Measurements from ENCODE around the gene PLAC8.
"Not testable (repeated sequence)": the region's sequence is repeated elsewhere in the genome, so short reads cannot be mapped to it uniquely, and the experiment has no call there.

Gene PLAC8

GRCh38 chr4:83048781-83049180, 65.7 kb downstream of the PLAC8 start:
- not testable (repeated sequence) for H3K4me2 ChIP-seq (ENCODE audit: low read length); H2BK5ac ChIP-seq (ENCODE audit: low read length); H3K36me3 ChIP-seq (ENCODE audit: control insufficient read depth, insufficient read depth, low read length)

DNA sequence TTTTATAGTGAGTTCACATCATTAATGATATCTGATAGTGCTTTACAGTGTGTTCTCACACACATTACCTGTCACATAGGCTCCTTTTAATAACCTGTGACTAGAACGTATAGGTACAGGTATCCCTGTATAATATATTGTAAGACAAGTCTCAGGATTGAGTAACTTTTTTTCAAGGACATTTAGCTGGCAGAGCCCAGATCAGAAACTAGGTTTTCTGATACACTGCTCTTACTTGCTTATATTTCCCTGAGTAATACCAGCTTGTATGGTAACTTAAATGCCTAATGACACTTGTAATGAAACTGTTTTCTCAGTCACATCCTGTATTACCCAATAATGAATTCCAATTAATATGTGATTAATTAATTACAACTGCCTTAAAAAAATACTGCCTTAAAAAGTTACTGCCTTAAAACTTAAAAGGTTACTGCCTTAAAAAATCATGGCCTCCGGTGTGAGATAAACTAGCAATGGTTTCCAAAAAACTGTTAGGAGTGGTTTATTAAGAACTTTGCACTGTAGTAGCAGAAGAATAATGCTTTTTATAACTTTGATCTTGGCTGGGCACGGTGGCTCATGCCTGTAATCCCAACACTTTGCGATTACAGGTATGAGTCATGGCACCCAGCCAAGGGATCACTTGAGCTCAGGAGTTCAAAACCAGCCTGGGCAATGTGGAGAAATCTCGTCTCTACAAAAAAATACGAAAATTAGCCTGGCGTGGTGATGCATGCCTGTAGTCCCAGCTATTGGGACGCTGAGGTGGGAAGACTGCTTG, 67.6 kb downstream of the PLAC8 start:
- no peak overlapping the region for H2BK15ac ChIP-seq (replicated peaks; ENCODE audit: low read depth)
- H4K5ac ChIP-seq (ENCODE audit: low read length) = no peak overlapping the region
- H2BK120ac ChIP-seq (ENCODE audit: low read depth, low read length) = no peak overlapping the region
- no CpG with 5 or more reads among the region's 8 CpGs for WGBS (ENCODE audit: extremely low coverage, insufficient coverage, low lambda C conversion rate)
- no peak overlapping the region for H3K9ac ChIP-seq (ENCODE audit: low read length)
- no peak overlapping the region for H3K18ac ChIP-seq (ENCODE audit: low read length)
- DNase-seq = no peak
- no peak overlapping the region for H2BK5ac ChIP-seq (ENCODE audit: low read length)
- no peaks in the 10 kb centered on the region for H3K79me2 ChIP-seq (ENCODE audit: control insufficient read depth, insufficient read depth, low read length)
- no peak overlapping the region for H4K8ac ChIP-seq (ENCODE audit: low read depth, low read length)
- no peak overlapping the region for H3K4ac ChIP-seq (ENCODE audit: low read depth, low read length)
- H3K36me3 ChIP-seq (ENCODE audit: control insufficient read depth, insufficient read depth, low read length) = no peaks in the 10 kb centered on the region
- H3K79me1 ChIP-seq (ENCODE audit: low read length) = peaks cover 2% of the 10 kb centered on the region
- H2AK5ac ChIP-seq (ENCODE audit: low read length) = no peak overlapping the region
- no peak overlapping the region for H3K56ac ChIP-seq (ENCODE audit: low read length)
- no peak overlapping the region for H3K23ac ChIP-seq (ENCODE audit: low read length)
- no peak overlapping the region for H3K27ac ChIP-seq (ENCODE audit: low read depth, low read length)
- H3K4me1 ChIP-seq (ENCODE audit: control insufficient read depth, low read depth, low read length) = no peaks in the 10 kb centered on the region
- H3K4me3 ChIP-seq (ENCODE audit: low read length) = no peak overlapping the region
- H3K27me3 ChIP-seq (ENCODE audit: insufficient read depth, low read length, poor library complexity) = no peaks in the 10 kb centered on the region
- H3K4me2 ChIP-seq (ENCODE audit: low read length) = no peak overlapping the region

More at GRCh38 chr4:83048781-83049180, 65.7 kb downstream of the PLAC8 start:
- not testable (repeated sequence) for H3K79me2 ChIP-seq (ENCODE audit: control insufficient read depth, insufficient read depth, low read length); H2BK120ac ChIP-seq (ENCODE audit: low read depth, low read length); H3K4me1 ChIP-seq (ENCODE audit: control insufficient read depth, low read depth, low read length); H3K79me1 ChIP-seq (ENCODE audit: low read length); H3K9ac ChIP-seq (ENCODE audit: low read length); H4K5ac ChIP-seq (ENCODE audit: low read length); H4K8ac ChIP-seq (ENCODE audit: low read depth, low read length); H3K4ac ChIP-seq (ENCODE audit: low read depth, low read length); H3K27ac ChIP-seq (ENCODE audit: low read depth, low read length); H3K4me3 ChIP-seq (ENCODE audit: low read length); H3K18ac ChIP-seq (ENCODE audit: low read length); H2AK5ac ChIP-seq (ENCODE audit: low read length); H2BK15ac ChIP-seq (replicated peaks; ENCODE audit: low read depth); DNase-seq; H3K23ac ChIP-seq (ENCODE audit: low read length); H3K27me3 ChIP-seq (ENCODE audit: insufficient read depth, low read length, poor library complexity); H3K56ac ChIP-seq (ENCODE audit: low read length)
- WGBS (ENCODE audit: extremely low coverage, insufficient coverage, low lambda C conversion rate) = no CpG with 5 or more reads among the region's 8 CpGs

DNA sequence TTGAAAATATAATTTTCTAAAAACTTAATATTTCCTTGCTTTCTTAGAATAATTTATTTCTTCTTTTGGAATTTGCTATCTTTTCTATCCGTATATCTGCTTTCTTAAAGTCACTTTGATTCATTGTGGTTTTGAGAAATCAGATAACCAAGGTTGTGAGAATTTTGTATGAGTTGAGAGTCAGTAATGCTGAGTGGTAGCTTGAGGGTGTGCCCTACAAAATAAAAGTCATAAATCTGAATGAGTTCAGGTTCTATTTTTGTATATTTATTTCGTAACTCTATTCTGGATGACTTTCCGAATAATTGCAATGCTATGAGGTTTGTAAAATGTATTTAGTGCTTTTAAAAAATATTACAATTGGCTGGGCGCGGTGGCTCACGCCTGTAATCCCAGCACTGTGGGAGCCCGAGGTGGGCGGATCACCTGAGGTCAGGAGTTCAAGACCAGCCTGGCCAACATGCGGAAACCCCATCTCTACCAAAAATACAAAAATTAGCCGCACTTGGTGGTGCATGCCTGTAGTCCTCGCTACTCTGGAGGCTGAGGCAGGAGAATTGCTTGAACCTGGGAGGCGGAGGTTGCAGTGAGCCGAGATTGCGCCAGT, 70.6 kb downstream of the PLAC8 start:
- H3K4ac ChIP-seq (ENCODE audit: low read depth, low read length) = no peak overlapping the region

DNA sequence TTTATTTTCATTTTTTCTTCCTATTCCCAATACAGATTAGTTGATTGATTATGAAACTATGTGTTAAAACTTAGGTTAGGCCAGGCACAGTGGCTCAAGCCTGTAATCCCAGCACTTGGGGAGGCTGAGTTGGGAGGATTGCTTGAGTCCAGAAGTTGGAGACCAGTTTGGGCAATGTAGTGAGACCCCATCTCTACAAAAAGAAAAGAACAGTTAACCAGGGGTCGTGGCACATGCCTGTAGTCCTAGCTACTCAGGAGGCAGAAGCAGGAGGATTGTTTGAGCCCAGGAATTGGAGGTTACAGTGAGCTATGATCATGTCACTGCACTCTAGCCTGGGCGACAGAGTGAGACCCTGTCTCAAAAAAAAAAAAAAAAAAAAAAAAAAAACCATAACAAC, 71.4 kb downstream of the PLAC8 start:
- H2BK15ac ChIP-seq (replicated peaks; ENCODE audit: low read depth); H3K79me1 ChIP-seq (ENCODE audit: low read length); H3K56ac ChIP-seq (ENCODE audit: low read length); DNase-seq; H3K23ac ChIP-seq (ENCODE audit: low read length); H3K9ac ChIP-seq (ENCODE audit: low read length); H3K4me2 ChIP-seq (ENCODE audit: low read length); H3K36me3 ChIP-seq (ENCODE audit: control insufficient read depth, insufficient read depth, low read length); H4K8ac ChIP-seq (ENCODE audit: low read depth, low read length); H3K4me3 ChIP-seq (ENCODE audit: low read length); H2AK5ac ChIP-seq (ENCODE audit: low read length); H3K18ac ChIP-seq (ENCODE audit: low read length); H3K4ac ChIP-seq (ENCODE audit: low read depth, low read length); H4K5ac ChIP-seq (ENCODE audit: low read length); H3K27me3 ChIP-seq (ENCODE audit: insufficient read depth, low read length, poor library complexity); H3K79me2 ChIP-seq (ENCODE audit: control insufficient read depth, insufficient read depth, low read length); H3K27ac ChIP-seq (ENCODE audit: low read depth, low read length); H2BK120ac ChIP-seq (ENCODE audit: low read depth, low read length); H2BK5ac ChIP-seq (ENCODE audit: low read length); H3K4me1 ChIP-seq (ENCODE audit: control insufficient read depth, low read depth, low read length): not testable (repeated sequence)
- no CpG with 5 or more reads among the region's 2 CpGs for WGBS (ENCODE audit: extremely low coverage, insufficient coverage, low lambda C conversion rate)

More for the DNA sequence above, 70.6 kb downstream of the PLAC8 start:
- no peak overlapping the region for H2BK120ac ChIP-seq (ENCODE audit: low read depth, low read length)
- H3K56ac ChIP-seq (ENCODE audit: low read length) = no peak overlapping the region
- no peak overlapping the region for H2BK5ac ChIP-seq (ENCODE audit: low read length)
- H3K4me1 ChIP-seq (ENCODE audit: control insufficient read depth, low read depth, low read length) = no peaks in the 10 kb centered on the region
- H2AK5ac ChIP-seq (ENCODE audit: low read length) = no peak overlapping the region
- no peak overlapping the region for H2BK15ac ChIP-seq (replicated peaks; ENCODE audit: low read depth)
- no peak overlapping the region for H3K23ac ChIP-seq (ENCODE audit: low read length)
- H3K27me3 ChIP-seq (ENCODE audit: insufficient read depth, low read length, poor library complexity) = no peaks in the 10 kb centered on the region
- H4K8ac ChIP-seq (ENCODE audit: low read depth, low read length) = no peak overlapping the region
- no peak overlapping the region for H3K4me3 ChIP-seq (ENCODE audit: low read length)
- H3K36me3 ChIP-seq (ENCODE audit: control insufficient read depth, insufficient read depth, low read length) = no peaks in the 10 kb centered on the region
- H3K18ac ChIP-seq (ENCODE audit: low read length) = no peak overlapping the region
- no peak overlapping the region for H3K9ac ChIP-seq (ENCODE audit: low read length)
- H3K79me2 ChIP-seq (ENCODE audit: control insufficient read depth, insufficient read depth, low read length) = peaks cover 7% of the 10 kb centered on the region
- WGBS (ENCODE audit: extremely low coverage, insufficient coverage, low lambda C conversion rate) = no CpG with 5 or more reads among the region's 14 CpGs
- H3K4me2 ChIP-seq (ENCODE audit: low read length) = no peak overlapping the region
- DNase-seq = no peak
- H3K27ac ChIP-seq (ENCODE audit: low read depth, low read length) = no peak overlapping the region
- no peak overlapping the region for H4K5ac ChIP-seq (ENCODE audit: low read length)
- peaks cover 8% of the 10 kb centered on the region for H3K79me1 ChIP-seq (ENCODE audit: low read length)

GRCh38 chr4:83040269-83040668, 74.3 kb downstream of the PLAC8 start:
- no peak overlapping the region for H3K23ac ChIP-seq (ENCODE audit: low read length)
- no peak overlapping the region for H3K4me3 ChIP-seq (ENCODE audit: low read length)
- H3K4me2 ChIP-seq (ENCODE audit: low read length) = no peak overlapping the region
- H2BK120ac ChIP-seq (ENCODE audit: low read depth, low read length) = no peak overlapping the region
- no peak overlapping the region for H4K5ac ChIP-seq (ENCODE audit: low read length)
- no peak overlapping the region for H2BK15ac ChIP-seq (replicated peaks; ENCODE audit: low read depth)
- H3K36me3 ChIP-seq (ENCODE audit: control insufficient read depth, insufficient read depth, low read length) = no peaks in the 10 kb centered on the region
- peak; percentile 20 for DNase-seq
- H3K18ac ChIP-seq (ENCODE audit: low read length) = no peak overlapping the region
- no peak overlapping the region for H2AK5ac ChIP-seq (ENCODE audit: low read length)
- WGBS (ENCODE audit: extremely low coverage, insufficient coverage, low lambda C conversion rate) = no CpG with 5 or more reads among the region's 3 CpGs
- no peak overlapping the region for H4K8ac ChIP-seq (ENCODE audit: low read depth, low read length)
- H3K4me1 ChIP-seq (ENCODE audit: control insufficient read depth, low read depth, low read length) = no peaks in the 10 kb centered on the region
- no peaks in the 10 kb centered on the region for H3K27me3 ChIP-seq (ENCODE audit: insufficient read depth, low read length, poor library complexity)
- H3K9ac ChIP-seq (ENCODE audit: low read length) = no peak overlapping the region
- peaks cover 23% of the 10 kb centered on the region for H3K79me2 ChIP-seq (ENCODE audit: control insufficient read depth, insufficient read depth, low read length)
- no peak overlapping the region for H3K56ac ChIP-seq (ENCODE audit: low read length)
- H3K27ac ChIP-seq (ENCODE audit: low read depth, low read length) = no peak overlapping the region
- H3K4ac ChIP-seq (ENCODE audit: low read depth, low read length) = no peak overlapping the region
- H3K79me1 ChIP-seq (ENCODE audit: low read length) = peaks cover 17% of the 10 kb centered on the region
- H2BK5ac ChIP-seq (ENCODE audit: low read length) = no peak overlapping the region

All from mesendoderm (in vitro differentiated cells).